ENCODE data around the gene ITGA1. TPM values are rescaled to one million over a fixed set of nuclear protein-coding genes. Genes with fewer than 3 reads are reported as not detected.

ITGA1 gene
- total RNA-seq, 1 experiment from 2014 or later: 16.0 TPM

GRCh38 chr5:52996979-52997378 is 209.3 kb downstream of the ITGA1 start:
- DNase-seq (ENCODE audit: low spot score): no peak

DNA sequence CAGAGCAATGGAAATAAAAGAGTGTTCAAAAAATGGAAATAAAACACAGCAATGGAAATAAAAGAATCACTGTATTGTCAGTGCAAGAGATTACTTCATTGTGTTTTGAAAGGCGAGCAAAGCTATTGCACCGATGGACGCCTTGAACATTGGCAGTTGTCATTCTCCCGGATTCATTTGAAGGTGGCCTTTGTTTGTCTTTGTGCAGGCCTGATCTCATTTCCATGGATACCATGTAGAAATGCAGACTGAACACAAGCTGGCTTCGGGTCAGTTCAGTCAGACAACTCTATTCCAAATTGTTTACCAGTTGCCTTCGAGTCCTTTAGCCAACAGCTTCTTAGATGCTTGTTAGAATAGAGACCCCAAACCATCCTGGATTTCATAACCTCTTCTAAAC is 209.7 kb downstream of the ITGA1 start:
- DNase-seq (ENCODE audit: low spot score): no peak

- no peak for DNase-seq (ENCODE audit: low spot score)
Observed at GRCh38 chr5:52998552-52999313, 211.0 kb downstream of the ITGA1 start.

DNA sequence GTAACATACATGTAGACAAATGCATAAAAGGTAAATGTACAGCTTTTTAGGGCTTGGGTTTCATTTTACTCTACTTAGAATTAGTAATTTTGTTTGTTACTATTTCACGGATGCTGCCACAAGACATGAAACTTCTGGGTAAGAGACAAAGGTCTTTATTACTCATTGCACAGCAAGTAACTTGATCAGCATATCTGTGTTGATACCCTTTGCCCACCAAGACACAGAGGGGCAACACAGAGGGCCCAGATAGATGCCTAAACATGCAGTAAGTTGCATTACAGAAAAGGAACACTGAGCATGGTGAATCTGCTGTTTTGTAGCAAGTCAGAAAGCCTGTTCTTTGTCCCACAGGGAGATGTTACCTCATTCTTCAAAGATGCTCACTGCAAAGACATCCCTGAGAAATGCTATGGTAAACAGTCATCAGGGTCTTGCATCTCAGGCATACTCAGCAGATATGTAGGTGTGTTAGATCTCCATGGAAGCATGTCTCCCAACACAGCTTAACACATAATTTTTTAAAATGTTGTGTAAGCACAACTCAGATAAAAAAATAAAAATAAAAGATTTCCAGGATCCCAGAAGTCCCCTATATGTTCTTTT is 211.7 kb downstream of the ITGA1 start:
- no peak for DNase-seq (ENCODE audit: low spot score)

GRCh38 chr5:53001541-53001940 is 213.8 kb downstream of the ITGA1 start:
- no peak for DNase-seq (ENCODE audit: low spot score)

DNA sequence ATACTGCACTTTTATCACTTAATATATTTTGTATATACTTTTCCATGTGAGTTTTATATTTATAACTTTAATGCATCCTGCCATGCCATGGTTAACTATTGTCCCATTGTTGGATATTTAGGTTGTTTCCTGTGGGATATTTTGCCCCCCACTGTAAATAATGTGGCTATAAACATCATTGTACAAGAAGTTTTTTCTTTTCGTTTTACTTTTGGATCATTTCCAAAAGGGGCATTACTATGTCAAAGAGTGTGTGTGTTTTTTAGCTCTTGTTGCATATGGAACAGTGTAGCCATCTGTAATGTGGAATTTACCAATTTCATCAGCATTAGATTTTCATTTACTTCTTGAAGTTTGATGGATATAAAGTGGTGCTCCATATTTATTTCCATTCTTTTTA is 214.8 kb downstream of the ITGA1 start:
- no peak for DNase-seq (ENCODE audit: low spot score)

DNA sequence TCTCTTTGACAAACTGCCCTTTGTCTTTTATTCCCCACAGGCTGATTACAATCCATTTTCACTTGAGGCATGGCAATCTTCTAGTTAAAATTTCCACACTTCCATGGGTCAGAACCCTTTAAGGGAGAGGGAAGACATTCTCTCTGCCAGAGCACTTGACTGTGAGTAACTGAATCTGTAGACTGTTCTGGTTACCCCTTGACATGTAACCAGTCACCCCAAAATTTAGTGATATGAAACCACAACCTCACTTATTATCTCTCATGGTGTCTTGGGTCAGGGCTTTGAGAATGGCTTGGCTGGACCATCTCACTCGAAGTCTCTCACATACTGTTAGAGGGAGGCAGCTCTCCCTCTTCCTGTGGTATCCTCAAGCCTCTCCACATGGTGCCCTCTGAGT is 215.4 kb downstream of the ITGA1 start:
- DNase-seq (ENCODE audit: low spot score): no peak

GRCh38 chr5:53006911-53007890 is 219.5 kb downstream of the ITGA1 start:
- DNase-seq (ENCODE audit: low spot score): no peak

GRCh38 chr5:53008751-53009150 is 221.0 kb downstream of the ITGA1 start:
- DNase-seq (ENCODE audit: low spot score): no peak

Other genes starting within 250 kb of the ITGA1 start
- 24.4 and 25.7 TPM in 2 replicates for gene PELO, start within 50 bp of the ITGA1 start, total RNA-seq (2014; rRNA removed; shearing (Covaris generic))
- gene ITGA2, start 201.4 kb downstream of the ITGA1 start, total RNA-seq (2014; rRNA removed; shearing (Covaris generic)): 23.4 and 29.0 TPM in 2 replicates